ENCODE results near the gene KLHL4. TPM values are rescaled to one million over a fixed set of nuclear protein-coding genes. Genes with fewer than 3 reads are reported as not detected.

The KLHL4 gene
- total RNA-seq, 1 donor from 2014 or later = 16.4 TPM

- Histone ChIP-seq H3K9ac (ENCODE audit: low read length) (no peak overlapping the region), H3K9me3 (ENCODE audit: insufficient read depth, low read depth, low read length) (no peaks in the 10 kb centered on the region), H3K4me1 (ENCODE audit: insufficient read depth, low read length) (no peaks in the 10 kb centered on the region), H3K79me2 (ENCODE audit: insufficient read depth, low read length) (no peaks in the 10 kb centered on the region), H2AFZ (ENCODE audit: low read depth, low read length) (no peak overlapping the region), H3K27ac (ENCODE audit: low read depth, low read length) (no peak overlapping the region), H3K27me3 (ENCODE audit: insufficient read depth, low read length) (no peaks in the 10 kb centered on the region), H3K4me3 (ENCODE audit: insufficient read depth, low read depth, low read length) (no peak overlapping the region), H3K36me3 (ENCODE audit: insufficient read depth, low read length) (no peaks in the 10 kb centered on the region), H4K20me1 (ENCODE audit: insufficient read depth, low read length) (no peaks in the 10 kb centered on the region), H3K4me2 (ENCODE audit: low read length) (no peak overlapping the region)
- TF ChIP-seq, protein P1, sequence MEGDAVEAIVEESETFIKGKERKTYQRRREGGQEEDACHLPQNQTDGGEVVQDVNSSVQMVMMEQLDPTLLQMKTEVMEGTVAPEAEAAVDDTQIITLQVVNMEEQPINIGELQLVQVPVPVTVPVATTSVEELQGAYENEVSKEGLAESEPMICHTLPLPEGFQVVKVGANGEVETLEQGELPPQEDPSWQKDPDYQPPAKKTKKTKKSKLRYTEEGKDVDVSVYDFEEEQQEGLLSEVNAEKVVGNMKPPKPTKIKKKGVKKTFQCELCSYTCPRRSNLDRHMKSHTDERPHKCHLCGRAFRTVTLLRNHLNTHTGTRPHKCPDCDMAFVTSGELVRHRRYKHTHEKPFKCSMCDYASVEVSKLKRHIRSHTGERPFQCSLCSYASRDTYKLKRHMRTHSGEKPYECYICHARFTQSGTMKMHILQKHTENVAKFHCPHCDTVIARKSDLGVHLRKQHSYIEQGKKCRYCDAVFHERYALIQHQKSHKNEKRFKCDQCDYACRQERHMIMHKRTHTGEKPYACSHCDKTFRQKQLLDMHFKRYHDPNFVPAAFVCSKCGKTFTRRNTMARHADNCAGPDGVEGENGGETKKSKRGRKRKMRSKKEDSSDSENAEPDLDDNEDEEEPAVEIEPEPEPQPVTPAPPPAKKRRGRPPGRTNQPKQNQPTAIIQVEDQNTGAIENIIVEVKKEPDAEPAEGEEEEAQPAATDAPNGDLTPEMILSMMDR (IDR thresholded peaks at IDR 0.05; ENCODE audit: insufficient read depth, low read depth, low read length) = no peak
- no peak for TF ChIP-seq EZH2 (IDR thresholded peaks at IDR 0.05; ENCODE audit: insufficient read depth, low read length)
- H3K27ac Mint-ChIP-seq (ENCODE audit: unreplicated experiment) = no peak overlapping the region
- FAIRE-seq = no peak
- DNase-seq (ENCODE audit: low read depth) = no peak
- no peaks in the 10 kb centered on the region for H3K36me3 Mint-ChIP-seq (ENCODE audit: low read depth, unreplicated experiment)
- no peaks in the 10 kb centered on the region for H3K9me3 Mint-ChIP-seq (ENCODE audit: unreplicated experiment)
- H3K27me3 Mint-ChIP-seq (ENCODE audit: low read depth, unreplicated experiment) = no peaks in the 10 kb centered on the region
- H3K4me1 Mint-ChIP-seq (ENCODE audit: low read depth, unreplicated experiment) = peaks cover 11% of the 10 kb centered on the region
- H3K4me3 Mint-ChIP-seq (ENCODE audit: unreplicated experiment) = no peak overlapping the region
Observed at GRCh38 chrX:87661761-87662160, 144.2 kb downstream of the KLHL4 start.

DNA sequence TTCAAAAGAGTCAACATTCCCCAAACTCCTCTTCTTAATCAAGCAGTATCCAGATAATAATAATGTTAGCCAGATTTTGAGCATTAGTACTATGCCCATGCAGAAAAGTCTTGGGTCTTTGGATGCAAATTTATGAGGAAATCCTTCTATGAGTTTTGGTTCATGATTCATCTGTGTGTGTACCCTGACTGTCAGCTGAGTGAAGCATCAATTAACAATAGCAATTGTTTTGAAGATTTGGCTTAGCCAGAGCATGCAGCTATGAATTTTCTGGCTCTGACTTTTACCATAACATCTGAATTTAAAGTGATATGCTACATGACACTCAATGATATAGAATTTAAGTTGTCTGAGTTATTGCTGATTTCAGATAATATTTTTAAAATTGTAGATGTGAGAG, 145.8 kb downstream of the KLHL4 start:
- no peaks in the 10 kb centered on the region for H3K27me3 Mint-ChIP-seq (ENCODE audit: low read depth, unreplicated experiment)
- peak; percentile 95 for FAIRE-seq
- H3K4me1 Mint-ChIP-seq (ENCODE audit: low read depth, unreplicated experiment) = peaks cover 10% of the 10 kb centered on the region

GRCh38 chrX:87664381-87664780, 146.8 kb downstream of the KLHL4 start:
- peak; percentile 86 for FAIRE-seq
- Mint-ChIP-seq H3K36me3 (ENCODE audit: low read depth, unreplicated experiment) (no peaks in the 10 kb centered on the region), H3K27ac (ENCODE audit: unreplicated experiment) (no peak overlapping the region), H3K4me3 (ENCODE audit: unreplicated experiment) (no peak overlapping the region), H3K4me1 (ENCODE audit: low read depth, unreplicated experiment) (peaks cover 6% of the 10 kb centered on the region), H3K9me3 (ENCODE audit: unreplicated experiment) (no peaks in the 10 kb centered on the region), H3K27me3 (ENCODE audit: low read depth, unreplicated experiment) (no peaks in the 10 kb centered on the region)
- no peaks in the 10 kb centered on the region for H3K9me3 ChIP-seq (ENCODE audit: insufficient read depth, low read depth, low read length)
- H3K4me1 ChIP-seq (ENCODE audit: insufficient read depth, low read length) = no peaks in the 10 kb centered on the region
- H3K27ac ChIP-seq (ENCODE audit: low read depth, low read length) = no peak overlapping the region
- H3K27me3 ChIP-seq (ENCODE audit: insufficient read depth, low read length) = no peaks in the 10 kb centered on the region
- H2AFZ ChIP-seq (ENCODE audit: low read depth, low read length) = no peak overlapping the region
- no peak overlapping the region for H3K4me3 ChIP-seq (ENCODE audit: insufficient read depth, low read depth, low read length)
- no peak for DNase-seq (ENCODE audit: low read depth)
- no peak overlapping the region for H3K9ac ChIP-seq (ENCODE audit: low read length)
- no peak for TF ChIP-seq EZH2 (IDR thresholded peaks at IDR 0.05; ENCODE audit: insufficient read depth, low read length)
- TF ChIP-seq, protein P1 (IDR thresholded peaks at IDR 0.05; ENCODE audit: insufficient read depth, low read depth, low read length) = peak; percentile 19
- H3K4me2 ChIP-seq (ENCODE audit: low read length) = no peak overlapping the region
- no peaks in the 10 kb centered on the region for H4K20me1 ChIP-seq (ENCODE audit: insufficient read depth, low read length)
- no peaks in the 10 kb centered on the region for H3K79me2 ChIP-seq (ENCODE audit: insufficient read depth, low read length)
- H3K36me3 ChIP-seq (ENCODE audit: insufficient read depth, low read length) = no peaks in the 10 kb centered on the region

More for the DNA sequence above, 145.8 kb downstream of the KLHL4 start:
- Histone ChIP-seq H3K36me3 (ENCODE audit: insufficient read depth, low read length) (no peaks in the 10 kb centered on the region), H4K20me1 (ENCODE audit: insufficient read depth, low read length) (no peaks in the 10 kb centered on the region), H3K27me3 (ENCODE audit: insufficient read depth, low read length) (no peaks in the 10 kb centered on the region), H3K9me3 (ENCODE audit: insufficient read depth, low read depth, low read length) (no peaks in the 10 kb centered on the region), H3K9ac (ENCODE audit: low read length) (no peak overlapping the region), H3K4me2 (ENCODE audit: low read length) (no peak overlapping the region), H3K27ac (ENCODE audit: low read depth, low read length) (no peak overlapping the region), H2AFZ (ENCODE audit: low read depth, low read length) (no peak overlapping the region), H3K4me1 (ENCODE audit: insufficient read depth, low read length) (no peaks in the 10 kb centered on the region), H3K4me3 (ENCODE audit: insufficient read depth, low read depth, low read length) (no peak overlapping the region), H3K79me2 (ENCODE audit: insufficient read depth, low read length) (no peaks in the 10 kb centered on the region)
- no peak overlapping the region for H3K4me3 Mint-ChIP-seq (ENCODE audit: unreplicated experiment)
- no peak for TF ChIP-seq EZH2 (IDR thresholded peaks at IDR 0.05; ENCODE audit: insufficient read depth, low read length)
- TF ChIP-seq, protein P1 (IDR thresholded peaks at IDR 0.05; ENCODE audit: insufficient read depth, low read depth, low read length) = no peak
- no peak overlapping the region for H3K27ac Mint-ChIP-seq (ENCODE audit: unreplicated experiment)
- no peaks in the 10 kb centered on the region for H3K9me3 Mint-ChIP-seq (ENCODE audit: unreplicated experiment)
- no peak for DNase-seq (ENCODE audit: low read depth)
- no peaks in the 10 kb centered on the region for H3K36me3 Mint-ChIP-seq (ENCODE audit: low read depth, unreplicated experiment)

All from astrocyte (in vitro differentiated cells and primary cell).